HG02798 (cell line): ENCODE data around the gene SLC19A1.

Source experiments
- ATAC-seq: cut with Tn5 transposase; IDR thresholded peaks from one replicate; pipeline ENCODE4 v1.9.1; 2021; ENCODE audit warnings: mild to moderate bottlenecking; ENCODE audit not compliant: unreplicated experiment, poor library complexity

SLC19A1 gene

DNA sequence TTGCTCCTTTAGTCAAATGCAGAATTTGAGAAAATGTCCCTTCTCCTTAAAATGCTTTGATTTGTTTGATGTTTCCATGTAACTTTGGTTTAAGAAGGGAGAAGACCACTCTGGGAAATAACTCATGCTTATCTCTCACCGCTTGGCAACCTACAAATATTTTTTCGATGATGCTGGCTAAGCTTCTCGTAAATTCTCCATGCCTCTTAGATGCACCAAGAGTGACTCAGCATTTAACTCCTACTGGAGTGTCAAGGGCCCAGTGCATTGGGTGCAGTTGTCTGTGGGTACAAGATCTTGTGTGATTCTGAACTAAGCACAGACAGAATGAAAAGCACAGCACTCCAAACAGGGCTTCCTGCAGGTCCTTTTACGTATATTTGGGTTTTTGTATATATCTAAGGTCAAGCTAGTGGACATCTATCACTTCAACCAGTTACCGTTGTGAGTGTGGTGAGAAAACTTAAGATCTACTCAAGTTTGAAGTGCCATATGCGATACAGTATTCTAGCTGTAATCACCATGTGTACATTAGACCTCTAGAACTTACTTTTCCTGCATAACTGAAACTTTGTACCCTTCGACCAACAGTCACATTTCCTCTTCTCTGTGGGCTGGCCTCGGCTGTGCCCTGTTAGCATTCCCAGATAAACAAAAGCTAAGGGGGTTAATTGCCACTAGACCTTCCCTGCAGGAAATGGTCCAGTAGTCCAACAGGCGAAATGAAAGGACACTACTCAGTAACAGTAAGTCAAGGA, 81.5 kb downstream of the SLC19A1 start:
- no peak for ATAC-seq

GRCh38 chr21:45460011-45460565, 82.2 kb downstream of the SLC19A1 start:
- ATAC-seq: no peak

GRCh38 chr21:45459171-45460010, 82.8 kb downstream of the SLC19A1 start:
- ATAC-seq: no peak

DNA sequence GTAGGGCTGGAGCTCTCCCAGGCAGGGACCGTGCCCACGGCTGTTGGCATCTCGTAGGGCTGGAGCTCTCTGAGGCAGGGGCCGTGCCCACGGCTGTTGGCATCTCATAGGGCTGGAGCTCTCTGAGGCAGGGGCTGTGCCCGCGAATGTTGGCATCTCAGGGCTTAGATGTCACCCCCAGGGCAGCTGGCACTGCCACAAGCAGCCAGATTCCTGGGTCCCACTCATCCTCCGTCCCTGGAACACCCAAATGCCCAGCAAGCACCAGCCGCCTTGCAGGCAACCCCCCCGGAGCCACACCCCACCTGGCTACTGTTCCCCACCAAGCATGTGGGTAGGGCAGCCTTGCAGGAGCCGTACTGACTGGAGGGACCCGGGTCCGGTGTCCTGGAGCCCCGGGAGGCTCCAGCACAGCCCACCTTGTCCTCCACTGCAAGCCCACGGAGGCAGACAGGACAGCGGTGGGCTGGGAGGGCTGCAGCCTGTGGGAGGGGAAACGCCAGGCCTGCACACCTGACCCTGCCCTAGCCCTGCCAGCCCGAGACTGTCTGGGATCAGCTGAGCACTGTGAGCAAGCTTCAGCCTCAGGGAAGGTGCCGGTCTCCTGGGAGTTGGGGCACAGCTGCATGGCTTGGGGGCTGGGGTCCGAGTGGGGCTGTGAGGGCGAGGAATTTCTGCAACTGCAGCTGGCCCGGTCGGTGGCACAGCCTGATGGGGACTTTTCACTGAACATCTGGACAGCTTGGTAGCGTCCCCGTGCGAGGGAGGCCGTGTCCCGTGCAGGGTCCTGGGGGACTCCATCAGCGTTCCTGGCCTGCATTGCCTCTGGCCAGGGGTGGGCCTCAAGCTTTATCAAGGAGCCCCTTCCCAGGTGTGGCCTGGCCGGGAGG, 83.7 kb downstream of the SLC19A1 start:
- ATAC-seq: no peak

DNA sequence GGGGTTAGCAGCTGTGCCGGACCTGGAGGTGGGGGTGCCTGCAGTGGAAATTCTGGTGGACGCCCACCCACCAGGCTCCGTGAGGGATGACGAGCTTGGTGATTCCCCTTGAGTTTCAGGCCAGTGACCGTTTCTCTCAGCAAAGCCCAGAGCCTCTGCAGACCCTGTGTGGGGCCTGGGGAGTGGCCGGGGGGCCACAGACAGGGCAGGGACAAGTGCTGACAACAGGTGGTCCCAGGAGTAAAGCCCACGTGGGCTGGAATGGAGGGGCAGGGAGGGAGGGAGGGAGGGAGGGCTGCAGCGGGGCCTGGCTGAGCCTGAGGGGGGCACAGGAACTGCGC, 84.4 kb downstream of the SLC19A1 start:
- ATAC-seq: no peak

DNA sequence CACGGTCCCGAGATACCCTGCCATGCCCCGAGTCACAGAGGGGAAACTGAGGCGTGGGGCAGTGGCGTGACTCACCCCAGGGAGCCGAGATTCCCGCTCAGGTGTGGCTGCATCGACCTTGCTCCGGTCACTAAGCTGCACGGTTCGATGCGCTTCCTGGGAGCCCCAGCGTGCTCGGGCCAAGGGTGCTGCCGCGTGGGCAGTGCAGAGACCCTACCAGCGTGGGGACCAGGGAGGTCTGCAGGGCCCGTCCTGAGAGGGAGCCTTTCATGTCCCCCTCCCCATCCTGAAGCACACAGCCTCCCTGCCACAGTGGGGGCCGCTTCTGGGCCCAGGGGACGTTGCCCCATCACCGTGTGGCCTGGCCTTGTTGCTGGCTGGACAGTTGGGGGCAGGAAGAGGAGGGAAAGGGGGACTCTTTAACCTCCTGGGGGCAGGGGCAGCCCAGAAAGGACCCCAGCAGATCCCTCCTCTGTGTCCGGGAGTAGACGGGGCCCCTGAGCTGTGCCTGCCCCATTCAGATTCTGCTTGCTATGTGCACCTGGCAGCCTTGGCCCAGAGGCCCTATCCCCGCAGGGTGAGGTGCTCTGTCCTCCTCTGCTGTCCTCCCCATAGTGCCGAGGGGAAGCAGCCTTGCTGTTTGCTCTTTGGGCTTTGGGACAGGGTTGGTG, 84.9 kb downstream of the SLC19A1 start:
- no peak for ATAC-seq

GRCh38 chr21:45456584-45457160, 85.6 kb downstream of the SLC19A1 start:
- no peak for ATAC-seq

DNA sequence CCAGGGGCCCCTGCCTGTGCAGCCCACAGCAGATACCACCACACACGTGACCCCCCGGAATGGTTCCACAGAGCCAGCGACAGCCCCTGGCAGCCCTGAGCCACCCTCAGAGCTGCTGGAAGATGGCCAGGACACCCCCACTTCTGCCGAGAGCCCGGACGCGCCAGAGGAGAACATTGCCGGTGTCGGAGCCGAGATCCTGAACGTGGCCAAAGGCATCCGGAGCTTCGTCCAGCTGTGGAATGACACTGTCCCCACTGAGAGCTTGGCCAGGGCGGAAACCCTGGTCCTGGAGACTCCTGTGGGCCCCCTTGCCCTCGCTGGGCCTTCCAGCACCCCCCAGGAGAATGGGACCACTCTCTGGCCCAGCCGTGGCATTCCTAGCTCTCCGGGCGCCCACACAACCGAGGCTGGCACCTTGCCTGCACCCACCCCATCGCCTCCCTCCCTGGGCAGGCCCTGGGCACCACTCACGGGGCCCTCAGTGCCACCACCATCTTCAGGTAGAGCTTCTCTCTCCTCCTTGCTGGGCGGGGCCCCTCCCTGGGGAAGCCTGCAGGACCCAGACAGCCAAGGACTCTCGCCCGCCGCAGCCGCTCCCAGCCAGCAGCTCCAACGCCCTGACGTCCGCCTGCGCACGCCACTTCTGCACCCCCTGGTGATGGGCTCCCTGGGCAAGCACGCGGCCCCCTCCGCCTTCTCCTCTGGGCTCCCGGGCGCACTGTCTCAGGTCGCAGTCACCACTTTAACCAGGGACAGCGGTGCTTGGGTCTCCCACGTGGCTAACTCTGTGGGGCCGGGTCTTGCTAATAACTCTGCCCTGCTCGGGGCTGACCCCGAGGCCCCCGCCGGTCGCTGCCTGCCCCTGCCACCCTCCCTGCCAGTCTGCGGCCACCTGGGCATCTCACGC, 86.3 kb downstream of the SLC19A1 start:
- no peak for ATAC-seq

DNA sequence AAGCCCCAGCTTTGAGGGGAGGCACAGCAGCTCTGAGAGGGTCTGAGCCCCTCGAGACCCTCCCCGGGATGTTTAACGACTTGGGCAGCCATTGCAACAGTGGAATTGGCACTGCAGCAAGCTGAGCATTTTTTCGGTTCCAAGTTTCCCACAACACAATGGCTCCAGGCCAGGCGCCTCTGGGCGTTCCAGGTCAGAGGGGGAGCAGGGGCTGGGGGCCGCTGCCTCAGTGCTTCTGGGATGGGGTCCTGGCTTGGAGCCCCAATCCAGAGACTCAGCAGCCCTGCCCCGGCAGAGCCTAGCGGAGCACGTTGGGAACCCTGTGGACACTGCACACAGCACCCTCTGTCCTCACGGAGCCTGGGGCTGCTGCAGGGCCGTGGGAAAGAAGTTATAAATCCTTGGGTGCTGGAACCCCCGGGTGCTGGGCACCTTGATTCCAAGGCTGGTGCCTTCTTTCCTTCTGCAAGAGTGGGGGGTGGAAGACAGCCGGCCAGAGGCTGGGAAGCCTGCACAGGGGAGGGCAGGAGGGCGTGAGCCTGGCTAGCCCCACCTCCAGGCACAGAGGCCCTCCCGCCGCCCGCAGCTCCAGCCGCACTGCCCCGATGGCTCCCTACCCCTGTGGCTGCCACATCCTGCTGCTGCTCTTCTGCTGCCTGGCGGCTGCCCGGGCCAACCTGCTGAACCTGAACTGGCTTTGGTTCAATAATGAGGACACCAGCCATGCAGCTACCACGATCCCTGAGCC, 87.1 kb downstream of the SLC19A1 start:
- no peak for ATAC-seq

GRCh38 chr21:45454060-45454925, 87.9 kb downstream of the SLC19A1 start:
- ATAC-seq: no peak

GRCh38 chr21:45453308-45453950, 88.8 kb downstream of the SLC19A1 start:
- ATAC-seq: no peak

- ATAC-seq: no peak
These were observed 89.4 kb downstream of the SLC19A1 start for GRCh38 chr21:45452696-45453307.

DNA sequence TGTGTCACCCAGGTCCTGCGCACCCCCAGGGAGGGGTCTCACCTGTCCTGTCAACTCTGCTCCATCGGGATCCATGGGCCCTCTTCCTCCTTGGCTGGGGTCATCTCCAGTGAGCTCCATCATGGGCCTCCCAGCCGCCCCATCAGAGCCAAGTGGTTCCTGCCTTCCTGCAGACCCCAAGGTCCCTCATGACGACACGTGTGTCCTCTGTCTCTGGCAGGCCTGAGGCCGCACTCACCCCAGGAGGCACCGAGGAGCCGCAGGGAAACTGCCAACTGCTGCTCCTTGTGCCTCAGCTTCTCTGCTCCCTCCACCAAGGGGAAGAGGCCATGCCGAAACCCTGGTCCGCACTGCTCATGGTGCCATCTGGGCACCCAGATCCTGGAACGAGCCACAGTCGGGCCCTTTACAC, 90.5 kb downstream of the SLC19A1 start:
- ATAC-seq: no peak

GRCh38 chr21:45451091-45451740, 91.0 kb downstream of the SLC19A1 start:
- no peak for ATAC-seq

DNA sequence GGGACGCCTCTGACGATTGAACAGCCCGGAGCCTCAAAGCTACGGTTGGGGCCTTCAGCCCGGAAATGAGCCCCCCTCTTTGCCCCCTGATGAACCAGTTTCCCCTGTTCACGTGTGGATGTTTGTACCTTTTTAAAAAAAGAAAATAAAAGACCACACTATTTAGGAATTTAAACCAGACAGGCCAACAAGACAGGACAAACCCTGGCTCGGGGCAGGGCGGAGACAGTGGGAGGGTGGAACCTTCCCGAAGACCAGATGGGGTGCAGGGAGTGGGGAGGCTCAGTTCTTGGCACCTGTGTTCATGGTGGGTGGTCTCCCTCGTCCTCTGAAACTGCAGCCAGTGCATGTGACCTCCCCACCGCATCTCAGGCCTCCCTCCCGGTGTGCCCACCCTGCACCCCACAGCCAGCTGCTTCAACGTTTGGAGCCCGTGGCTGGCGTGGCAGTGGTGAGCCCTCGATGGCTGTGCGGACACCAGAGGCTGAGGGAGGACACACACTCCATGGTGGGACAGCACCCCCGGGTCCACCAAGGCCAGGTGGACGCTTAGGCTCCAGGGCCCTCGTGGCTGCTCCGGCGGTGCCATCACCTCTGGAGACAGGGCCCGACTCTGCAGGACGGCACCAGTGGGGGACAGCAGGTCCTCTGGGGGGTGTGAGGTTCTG, 91.7 kb downstream of the SLC19A1 start:
- ATAC-seq: no peak
